Trophoblast cell (in vitro differentiated cells and primary cell): ENCODE results near the gene CCL2.
A peak's percentile ranks its signal among the peaks of the same experiment; 100 is the strongest.

Experiments
- DNase-seq, 2 donors: peaks; one replicate each; pipeline ENCODE4 v3.0.0-alpha.2; 2016
- H2AFZ ChIP-seq: 2 replicates; pipeline ENCODE4 v1.6.1; 2013; ENCODE audit warnings: low read length, moderate library complexity, mild to moderate bottlenecking; ENCODE audit not compliant: insufficient read depth, poor library complexity
- H2AK5ac ChIP-seq: 2 replicates; pipeline ENCODE4 v1.6.1; 2013; ENCODE audit warnings: mild to moderate bottlenecking, low read length
- H2BK120ac ChIP-seq: 2 replicates; pipeline ENCODE4 v1.6.1; 2013; ENCODE audit warnings: low read length, mild to moderate bottlenecking, moderate library complexity; ENCODE audit not compliant: insufficient read depth, poor library complexity
- H2BK12ac ChIP-seq: 2 replicates; pipeline ENCODE4 v1.6.1; 2013; ENCODE audit warnings: mild to moderate bottlenecking, low read length, moderate library complexity
- H2BK5ac ChIP-seq: 2 replicates; pipeline ENCODE4 v1.6.1; 2013; ENCODE audit warnings: low read length, low read depth, moderate library complexity, mild to moderate bottlenecking; ENCODE audit not compliant: poor library complexity
- H3K14ac ChIP-seq: 2 replicates; pipeline ENCODE4 v1.6.1; 2013; ENCODE audit warnings: mild to moderate bottlenecking, low read length
- H3K18ac ChIP-seq: 2 replicates; pipeline ENCODE4 v1.6.1; 2013; ENCODE audit warnings: mild to moderate bottlenecking, low read length
- H3K23ac ChIP-seq: 2 replicates; pipeline ENCODE4 v1.6.1; 2013; ENCODE audit warnings: low read length
- H3K27ac ChIP-seq: 2 replicates; pipeline ENCODE4 v1.5.1; 2013; ENCODE audit warnings: low read depth, mild to moderate bottlenecking, inconsistent platforms, low read length, moderate library complexity
- H3K27me3 ChIP-seq: 2 replicates; pipeline ENCODE4 v1.6.1; 2013; ENCODE audit warnings: inconsistent platforms, mild to moderate bottlenecking, low read length, moderate library complexity; ENCODE audit not compliant: insufficient read depth
- H3K36me3 ChIP-seq, 2 experiments: 1 replicate in 1 of 2; 2 replicates in 1 of 2; pipeline ENCODE4 v1.6.1; 2013; ENCODE audit warnings: low read length in 2 of 2, mild to moderate bottlenecking in 2 of 2, moderate library complexity in 1 of 2; ENCODE audit not compliant: insufficient read depth in 2 of 2, control insufficient read depth in 1 of 2
- H3K4ac ChIP-seq: 2 replicates; pipeline ENCODE4 v1.6.1; 2013; ENCODE audit warnings: low read depth, mild to moderate bottlenecking, low read length, moderate library complexity
- H3K4me1 ChIP-seq, 2 experiments: 1 replicate in 1 of 2; 2 replicates in 1 of 2; pipeline ENCODE4 v1.6.1; 2013; ENCODE audit warnings: low read length in 2 of 2, mild to moderate bottlenecking in 2 of 2, moderate library complexity in 1 of 2; ENCODE audit not compliant: insufficient read depth in 2 of 2, control insufficient read depth in 1 of 2
- H3K4me2 ChIP-seq: 2 replicates; pipeline ENCODE4 v1.6.1; 2013; ENCODE audit warnings: inconsistent platforms, mild to moderate bottlenecking, low read length, moderate library complexity
- H3K4me3 ChIP-seq: 2 replicates; pipeline ENCODE4 v1.5.1; 2013; ENCODE audit warnings: mild to moderate bottlenecking, low read depth, low read length, inconsistent platforms
- H3K79me1 ChIP-seq: one replicate; pipeline ENCODE4 v1.6.1; 2013; ENCODE audit warnings: low read length
- H3K79me2 ChIP-seq: 2 replicates; pipeline ENCODE4 v1.6.1; 2013; ENCODE audit warnings: low read length, mild to moderate bottlenecking; ENCODE audit not compliant: control insufficient read depth, insufficient read depth, poor library complexity
- H3K9ac ChIP-seq: 2 replicates; pipeline ENCODE4 v1.6.1; 2013; ENCODE audit warnings: mild to moderate bottlenecking, low read length
- H3K9me3 ChIP-seq: 2 replicates; pipeline ENCODE4 v1.6.1; 2013; ENCODE audit warnings: low read depth, mild to moderate bottlenecking, control low read depth, inconsistent platforms, low read length; ENCODE audit not compliant: insufficient read depth
- H4K12ac ChIP-seq: 2 replicates; pipeline ENCODE4 v1.6.1; 2013; ENCODE audit warnings: low read depth, mild to moderate bottlenecking, low read length, moderate library complexity
- H4K8ac ChIP-seq: 2 replicates; pipeline ENCODE4 v1.6.1; 2013; ENCODE audit warnings: low read depth, mild to moderate bottlenecking, low read length, moderate library complexity
- H4K91ac ChIP-seq: one replicate; pipeline ENCODE4 v1.6.1; 2013; ENCODE audit warnings: low read depth, mild to moderate bottlenecking, low read length, moderate library complexity
- WGBS: extraction: QIAGEN DNeasy Blood & Tissue Kit; methylation state at CpG from one replicate; pipeline ENCODE4 v1.1.7; 2013; ENCODE audit warnings: missing lambda C conversion rate; ENCODE audit not compliant: insufficient read length, insufficient coverage; ENCODE audit errors: extremely low coverage; 5-methylcytosine and 5-hydroxymethylcytosine counted together

CCL2 gene

GRCh38 chr17:34218748-34219147 is 36.3 kb upstream of the CCL2 start:
- no peak overlapping the region for H3K9ac ChIP-seq
- no peak overlapping the region for H3K4me2 ChIP-seq
- no peak overlapping the region for H4K8ac ChIP-seq
- no peak overlapping the region for H2AK5ac ChIP-seq
- no peaks in the 10 kb centered on the region for H3K79me1 ChIP-seq
- no peaks in the 10 kb centered on the region for H3K27me3 ChIP-seq
- DNase-seq: no peak
- no peak overlapping the region for H3K4me3 ChIP-seq
- peaks cover 2% of the 10 kb centered on the region for H3K9me3 ChIP-seq
- H2AFZ ChIP-seq: no peak overlapping the region
- no peak overlapping the region for H3K27ac ChIP-seq
- no peaks in the 10 kb centered on the region for H3K4me1 ChIP-seq
- no peak overlapping the region for H3K4ac ChIP-seq
- H2BK12ac ChIP-seq: no peak overlapping the region
- no peak overlapping the region for H3K14ac ChIP-seq
- H2BK120ac ChIP-seq: no peak overlapping the region
- H4K12ac ChIP-seq: no peak overlapping the region
- H3K79me2 ChIP-seq: no peaks in the 10 kb centered on the region
- H3K23ac ChIP-seq: no peak overlapping the region
- H3K18ac ChIP-seq: no peak overlapping the region
- H2BK5ac ChIP-seq: no peak overlapping the region
- WGBS: no CpG with 5 or more reads among the region's 1 CpG
- no peaks in the 10 kb centered on the region for H3K36me3 ChIP-seq
- no peak overlapping the region for H4K91ac ChIP-seq

- no peak overlapping the region for H4K12ac ChIP-seq
- WGBS: no CpG with 5 or more reads among the region's 2 CpGs
- DNase-seq: no peak
- peaks cover 2% of the 10 kb centered on the region for H3K9me3 ChIP-seq
- no peaks in the 10 kb centered on the region for H3K36me3 ChIP-seq
- H2BK5ac ChIP-seq: no peak overlapping the region
- H3K14ac ChIP-seq: no peak overlapping the region
- no peak overlapping the region for H2BK12ac ChIP-seq
- no peaks in the 10 kb centered on the region for H3K4me1 ChIP-seq
- H2BK120ac ChIP-seq: no peak overlapping the region
- H3K4me2 ChIP-seq: no peak overlapping the region
- no peak overlapping the region for H2AFZ ChIP-seq
- no peak overlapping the region for H4K91ac ChIP-seq
- no peak overlapping the region for H3K27ac ChIP-seq
- no peaks in the 10 kb centered on the region for H3K79me1 ChIP-seq
- H3K27me3 ChIP-seq: no peaks in the 10 kb centered on the region
- no peaks in the 10 kb centered on the region for H3K79me2 ChIP-seq
- H3K9ac ChIP-seq: no peak overlapping the region
- H3K23ac ChIP-seq: no peak overlapping the region
- H4K8ac ChIP-seq: no peak overlapping the region
- H3K4me3 ChIP-seq: no peak overlapping the region
- H3K18ac ChIP-seq: no peak overlapping the region
- no peak overlapping the region for H2AK5ac ChIP-seq
- H3K4ac ChIP-seq: no peak overlapping the region
These were observed 35.7 kb upstream of the CCL2 start for GRCh38 chr17:34219405-34219804.

DNA sequence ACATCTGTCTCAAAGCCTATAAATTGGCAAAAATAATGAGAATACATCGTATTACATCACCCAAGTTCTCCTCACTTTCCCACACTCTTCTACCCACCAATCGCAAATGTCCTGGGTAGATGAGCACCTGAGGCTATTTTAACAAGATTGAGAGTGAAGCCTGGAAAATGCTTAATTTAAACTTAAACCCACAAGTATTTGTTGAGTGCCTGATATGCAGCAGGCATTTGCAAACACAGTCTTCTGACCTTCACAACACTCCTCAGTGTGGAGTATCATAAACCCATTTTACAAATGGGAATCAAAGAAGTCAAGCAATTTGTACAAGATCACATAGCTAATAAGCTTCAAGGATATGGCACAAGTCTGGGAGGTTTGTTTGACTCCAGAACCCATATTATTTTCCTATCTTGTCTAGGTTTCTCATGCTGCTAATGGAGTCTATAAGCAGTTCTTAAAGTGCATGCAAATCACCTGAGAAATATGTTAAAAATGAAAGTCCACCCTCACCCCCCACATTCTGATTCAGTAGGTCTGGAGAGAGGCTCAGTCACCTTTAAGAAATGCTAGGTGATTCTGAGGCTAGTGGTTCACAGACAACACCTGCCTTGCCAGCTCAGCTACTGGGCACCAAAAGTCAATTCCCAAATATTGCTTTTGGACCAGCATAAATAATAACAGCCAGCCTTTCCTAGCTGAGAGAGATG is 34.9 kb upstream of the CCL2 start:
- Histone ChIP-seq H2BK12ac (no peak overlapping the region), H2AK5ac (no peak overlapping the region), H3K9ac (no peak overlapping the region), H3K23ac (no peak overlapping the region), H3K18ac (no peak overlapping the region), H3K14ac (no peak overlapping the region), H3K4me2 (no peak overlapping the region), H3K27ac (no peak overlapping the region), H2BK5ac (no peak overlapping the region), H3K9me3 (no peaks in the 10 kb centered on the region), H2AFZ (no peak overlapping the region), H3K4me3 (no peak overlapping the region), H3K4ac (no peak overlapping the region), H4K8ac (no peak overlapping the region), H4K12ac (no peak overlapping the region), H3K79me2 (no peaks in the 10 kb centered on the region), H3K27me3 (no peaks in the 10 kb centered on the region), H3K36me3 (no peaks in the 10 kb centered on the region), H4K91ac (no peak overlapping the region), H2BK120ac (no peak overlapping the region), H3K4me1 (no peaks in the 10 kb centered on the region), H3K79me1 (no peaks in the 10 kb centered on the region)
- WGBS: 100% methylated on average over 2 of the region's 2 CpGs
- no peak for DNase-seq

GRCh38 chr17:34220752-34221395 is 34.2 kb upstream of the CCL2 start:
- H4K12ac ChIP-seq: no peak overlapping the region

More at GRCh38 chr17:34220752-34221395, 34.2 kb upstream of the CCL2 start:
- Histone ChIP-seq H3K9ac (no peak overlapping the region), H3K4ac (no peak overlapping the region), H3K4me3 (no peak overlapping the region), H3K27ac (no peak overlapping the region), H2BK120ac (no peak overlapping the region), H3K4me2 (no peak overlapping the region), H3K36me3 (no peaks in the 10 kb centered on the region), H4K8ac (no peak overlapping the region), H2BK12ac (no peak overlapping the region), H2AK5ac (no peak overlapping the region), H3K23ac (no peak overlapping the region), H4K91ac (no peak overlapping the region), H3K27me3 (no peaks in the 10 kb centered on the region), H3K18ac (no peak overlapping the region), H3K79me1 (no peaks in the 10 kb centered on the region), H3K79me2 (no peaks in the 10 kb centered on the region), H3K4me1 (no peaks in the 10 kb centered on the region), H2AFZ (no peak overlapping the region), H2BK5ac (no peak overlapping the region), H3K9me3 (no peaks in the 10 kb centered on the region), H3K14ac (no peak overlapping the region)
- DNase-seq: peak in 1 of 2 donors; percentile 17
- WGBS: no CpG with 5 or more reads among the region's 5 CpGs
